H9 (cell line): ENCODE measurements around the gene OSBPL2. TPM values are rescaled to one million over a fixed set of nuclear protein-coding genes. Genes with fewer than 3 reads are reported as not detected.

ENCODE experiments used
- DNase-seq: peaks from one replicate; pipeline ENCODE4 v3.0.0-alpha.2; 2017
- H2AFZ ChIP-seq: one replicate; pipeline ENCODE4 v1.6.1; 2013; ENCODE audit warnings: mild to moderate bottlenecking, low read length, control low read depth, moderate library complexity
- H2AK5ac ChIP-seq: 2 replicates; pipeline ENCODE4 v1.6.1; 2013; ENCODE audit warnings: low read length, control low read depth, mixed read lengths; ENCODE audit not compliant: insufficient read length
- H2BK120ac ChIP-seq: one replicate; pipeline ENCODE4 v1.6.1; 2013; ENCODE audit warnings: low read depth, mild to moderate bottlenecking, low read length, control low read depth, inconsistent platforms; ENCODE audit not compliant: poor library complexity, severe bottlenecking
- H2BK12ac ChIP-seq: 2 replicates; pipeline ENCODE4 v1.6.1; 2013; ENCODE audit warnings: low read length, control low read depth, mixed read lengths, low read depth; ENCODE audit not compliant: insufficient read length
- H2BK15ac ChIP-seq: 2 replicates; pipeline ENCODE4 v1.6.1; 2013; ENCODE audit warnings: low read depth, low read length, control low read depth
- H2BK20ac ChIP-seq: one replicate; pipeline ENCODE4 v1.6.1; 2013; ENCODE audit warnings: low read depth, mild to moderate bottlenecking, low read length, control low read depth, inconsistent platforms; ENCODE audit not compliant: poor library complexity, severe bottlenecking
- H2BK5ac ChIP-seq: 2 replicates; pipeline ENCODE4 v1.6.1; 2013; ENCODE audit warnings: low read length, control low read depth, mixed read lengths; ENCODE audit not compliant: insufficient read length
- H3K14ac ChIP-seq: 2 replicates; pipeline ENCODE4 v1.6.1; 2013; ENCODE audit warnings: low read length, control low read depth; ENCODE audit not compliant: insufficient read depth
- H3K18ac ChIP-seq: 2 replicates; pipeline ENCODE4 v1.6.1; 2013; ENCODE audit warnings: low read depth, mild to moderate bottlenecking, mixed read lengths, low read length, control low read depth; ENCODE audit not compliant: insufficient read length
- H3K23ac ChIP-seq: 2 replicates; pipeline ENCODE4 v1.6.1; 2013; ENCODE audit warnings: low read length, control low read depth, mixed read lengths, low read depth; ENCODE audit not compliant: insufficient read length
- H3K23me2 ChIP-seq: 2 replicates; pipeline ENCODE4 v1.6.1; 2013; ENCODE audit warnings: low read depth, mild to moderate bottlenecking, mixed read lengths, low read length, control low read depth; ENCODE audit not compliant: insufficient read length, poor library complexity, severe bottlenecking
- H3K27ac ChIP-seq: 2 replicates; pipeline ENCODE4 v1.5.1; 2013; ENCODE audit warnings: low read length, control low read depth, mixed read lengths, low read depth; ENCODE audit not compliant: insufficient read length
- H3K27me3 ChIP-seq: 2 replicates; pipeline ENCODE4 v1.6.1; 2013; ENCODE audit warnings: low read length, control low read depth, inconsistent platforms; ENCODE audit not compliant: insufficient read depth
- H3K4ac ChIP-seq: 2 replicates; pipeline ENCODE4 v1.6.1; 2013; ENCODE audit warnings: low read depth, mild to moderate bottlenecking, control low read depth, inconsistent platforms, low read length, moderate library complexity
- H3K4me1 ChIP-seq: 2 replicates; pipeline ENCODE4 v1.6.1; 2013; ENCODE audit warnings: low read length, control low read depth, inconsistent platforms; ENCODE audit not compliant: insufficient read depth
- H3K4me2 ChIP-seq: 2 replicates; pipeline ENCODE4 v1.6.1; 2013; ENCODE audit warnings: low read length, control low read depth, mixed read lengths; ENCODE audit not compliant: insufficient read length, insufficient read depth
- H3K56ac ChIP-seq: 2 replicates; pipeline ENCODE4 v1.6.1; 2013; ENCODE audit warnings: low read depth, mild to moderate bottlenecking, mixed read lengths, low read length, control low read depth; ENCODE audit not compliant: insufficient read length
- H3K79me1 ChIP-seq: 2 replicates; pipeline ENCODE4 v1.6.1; 2013; ENCODE audit warnings: low read depth, mild to moderate bottlenecking, moderate library complexity, low read length, control low read depth, inconsistent platforms; ENCODE audit not compliant: insufficient read depth, poor library complexity, severe bottlenecking
- H3K79me2 ChIP-seq: 2 replicates; pipeline ENCODE4 v1.6.1; 2013; ENCODE audit warnings: low read length, control low read depth, inconsistent platforms; ENCODE audit not compliant: insufficient read depth
- H3K9ac ChIP-seq: 2 replicates; pipeline ENCODE4 v1.6.1; 2013; ENCODE audit warnings: low read length, control low read depth, mixed read lengths; ENCODE audit not compliant: insufficient read length; ENCODE audit errors: extremely low read depth
- H3K9me3 ChIP-seq: one replicate; pipeline ENCODE4 v1.6.1; 2013; ENCODE audit warnings: low read depth, low read length, inconsistent platforms; ENCODE audit not compliant: control insufficient read depth
- H3T11ph ChIP-seq: one replicate; pipeline ENCODE4 v1.6.1; 2013; ENCODE audit warnings: mild to moderate bottlenecking, low read length, control low read depth, inconsistent platforms
- H4K20me1 ChIP-seq: one replicate; pipeline ENCODE4 v1.6.1; 2013; ENCODE audit not compliant: control insufficient read depth, insufficient read length, insufficient read depth
- H4K5ac ChIP-seq: 2 replicates; pipeline ENCODE4 v1.6.1; 2013; ENCODE audit warnings: low read depth, mild to moderate bottlenecking, mixed read lengths, low read length, control low read depth; ENCODE audit not compliant: insufficient read length
- H4K8ac ChIP-seq: replicated peaks from 2 replicates; pipeline ENCODE4 v1.6.1; 2013; ENCODE audit warnings: low read length, control low read depth, mixed read lengths, low read depth; ENCODE audit not compliant: insufficient read length
- H4K91ac ChIP-seq: 2 replicates; pipeline ENCODE4 v1.6.1; 2013; ENCODE audit warnings: low read depth, mild to moderate bottlenecking, moderate library complexity, mixed read lengths, low read length, control low read depth; ENCODE audit not compliant: insufficient read length
- H3K27ac Mint-ChIP-seq, 3 experiments: 2 replicates in 2 of 3; 3 replicates in 1 of 3; pipeline ENCODE4 v1.8.0; 2020 to 2021; ENCODE audit warnings: mixed read lengths in 3 of 3, mild to moderate bottlenecking in 1 of 3, moderate library complexity in 1 of 3
- H3K27me3 Mint-ChIP-seq: 2 replicates; pipeline ENCODE4 v1.8.0; 2021; ENCODE audit warnings: low read depth, mild to moderate bottlenecking, moderate library complexity, mixed read lengths
- H3K36me3 Mint-ChIP-seq, 3 experiments: 2 replicates in 2 of 3; 3 replicates in 1 of 3; pipeline ENCODE4 v1.8.0; 2020 to 2021; ENCODE audit warnings: low read depth in 3 of 3, mixed read lengths in 3 of 3; ENCODE audit not compliant: insufficient read depth in 1 of 3
- H3K4me1 Mint-ChIP-seq, 2 experiments: 2 replicates each; pipeline ENCODE4 v1.8.0; 2020; ENCODE audit warnings: mixed read lengths in 2 of 2
- H3K4me3 Mint-ChIP-seq, 2 experiments: 2 replicates in 1 of 2; 3 replicates in 1 of 2; pipeline ENCODE4 v1.8.0; 2020 to 2021; ENCODE audit warnings: mild to moderate bottlenecking in 2 of 2, mixed read lengths in 2 of 2, moderate library complexity in 1 of 2
- H3K9me3 Mint-ChIP-seq, 2 experiments: 2 replicates in 1 of 2; 3 replicates in 1 of 2; pipeline ENCODE4 v1.8.0; 2020; ENCODE audit warnings: mild to moderate bottlenecking in 2 of 2, mixed read lengths in 2 of 2, moderate library complexity in 1 of 2
- CTCF ChIP-seq: fragments of 200-600 bp; sonication (generic); conservative IDR thresholded peaks from 3 replicates; pipeline ENCODE4 v1.8.0; 2021; ENCODE audit warnings: antibody characterized with exemption, mild to moderate bottlenecking
- WGBS: extraction: QIAGEN DNeasy Blood & Tissue Kit; methylation state at CpG from one replicate; pipeline ENCODE4 v1.1.7; 2013; ENCODE audit warnings: missing lambda C conversion rate, low lambda C conversion rate, mixed read lengths; ENCODE audit not compliant: insufficient read length; ENCODE audit errors: extremely low coverage; 5-methylcytosine and 5-hydroxymethylcytosine counted together
- total RNA-seq: library from RNA; stranded (reverse); gene quantifications from 2 replicates; pipeline ENCODE4 v1.2.1, GENCODE V29; 2021

Gene OSBPL2
- total RNA-seq, 1 experiment from 2014 or later = 47.3 TPM

DNA sequence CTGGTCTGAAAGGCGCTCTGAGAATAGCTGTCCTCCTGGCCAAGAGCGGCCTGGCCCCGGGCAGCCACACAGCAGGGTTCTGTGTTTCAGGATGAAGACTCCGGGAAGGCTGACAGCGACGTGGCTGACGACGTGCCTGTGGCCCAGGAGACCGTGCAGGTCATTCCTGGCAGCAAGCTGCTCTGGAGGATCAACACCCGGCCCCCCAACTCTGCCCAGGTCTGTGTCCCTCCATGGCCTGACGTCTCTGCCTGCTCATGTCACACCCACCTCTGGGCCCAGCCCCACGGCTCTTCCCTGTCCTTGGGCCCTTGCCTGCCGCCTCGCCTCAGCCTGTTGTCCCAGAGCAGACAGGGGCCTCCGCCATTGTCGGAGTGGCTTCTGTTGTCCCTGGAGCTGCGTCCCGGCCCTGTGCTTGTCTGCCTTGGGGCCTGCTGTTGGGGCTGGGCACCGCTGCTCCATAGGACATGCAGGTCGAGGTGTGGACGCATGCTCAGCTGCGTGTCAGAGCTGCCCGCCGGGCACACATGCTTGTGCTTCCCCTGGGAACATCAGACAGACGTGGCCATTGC, 48.3 kb downstream of the OSBPL2 start:
- H3T11ph ChIP-seq = no peak overlapping the region
- peak overlapping the region in 1 of 3 experiments; percentile 62; a peak in 1 of 7 replicates for H3K27ac Mint-ChIP-seq
- no peak overlapping the region for H2BK15ac ChIP-seq
- no peaks in the 10 kb centered on the region for H3K79me1 ChIP-seq
- no peak overlapping the region for H2AK5ac ChIP-seq
- no peaks in the 10 kb centered on the region for H3K27me3 ChIP-seq
- no peak overlapping the region for H2BK5ac ChIP-seq
- no peak overlapping the region for H3K27ac ChIP-seq
- no peak overlapping the region for H3K4ac ChIP-seq
- H3K79me2 ChIP-seq = no peaks in the 10 kb centered on the region
- H4K5ac ChIP-seq = no peak overlapping the region
- H4K91ac ChIP-seq = no peak overlapping the region
- no peak overlapping the region for H2BK12ac ChIP-seq
- peaks cover 3% of the 10 kb centered on the region for H4K20me1 ChIP-seq
- H2BK120ac ChIP-seq = no peak overlapping the region
- no peak for DNase-seq
- no peaks in the 10 kb centered on the region; a peak in 1 of 5 replicates for H3K9me3 Mint-ChIP-seq
- no peak overlapping the region for H3K4me3 Mint-ChIP-seq
- no peaks in the 10 kb centered on the region for H3K27me3 Mint-ChIP-seq
- no peak overlapping the region for H3K9ac ChIP-seq
- H2AFZ ChIP-seq = no peak overlapping the region
- H3K9me3 ChIP-seq = no peaks in the 10 kb centered on the region
- no peak overlapping the region for H2BK20ac ChIP-seq
- H3K4me1 ChIP-seq = no peaks in the 10 kb centered on the region
- H3K36me3 Mint-ChIP-seq = peaks cover 11 to 50% (median 37%) of the 10 kb centered on the region in 3 experiments; a peak in 6 of 7 replicates
- TF ChIP-seq CTCF = no peak
- H3K23ac ChIP-seq = no peak overlapping the region
- no peak overlapping the region for H3K4me2 ChIP-seq
- H3K23me2 ChIP-seq = no peaks in the 10 kb centered on the region
- no peaks in the 10 kb centered on the region for H3K4me1 Mint-ChIP-seq
- H3K14ac ChIP-seq = no peak overlapping the region
- no peak overlapping the region for H4K8ac ChIP-seq
- no CpG with 5 or more reads among the region's 25 CpGs for WGBS
- no peak overlapping the region for H3K18ac ChIP-seq
- no peak overlapping the region for H3K56ac ChIP-seq
